Endodermal cell (in vitro differentiated cells): ENCODE measurements around the gene ZNF200. TPM values are rescaled to one million over a fixed set of nuclear protein-coding genes. Genes with fewer than 3 reads are reported as not detected.
A peak's percentile ranks its signal among the peaks of the same experiment; 100 is the strongest.

Experiments used
- DNase-seq: peaks from one replicate; pipeline ENCODE4 v3.0.0-alpha.2; 2017
- H3K27ac ChIP-seq: 2 replicates; pipeline ENCODE4 v1.5.1; 2013; ENCODE audit warnings: mild to moderate bottlenecking, low read depth, low read length, moderate library complexity
- H3K27me3 ChIP-seq: 2 replicates; pipeline ENCODE4 v1.6.1; 2013; ENCODE audit warnings: mild to moderate bottlenecking, low read length, moderate library complexity; ENCODE audit not compliant: insufficient read depth, control insufficient read depth, poor library complexity, severe bottlenecking
- H3K36me3 ChIP-seq: 2 replicates; pipeline ENCODE4 v1.7.0; 2013; ENCODE audit warnings: mild to moderate bottlenecking, low read length, moderate library complexity; ENCODE audit not compliant: control insufficient read depth, insufficient read depth
- H3K4me1 ChIP-seq: one replicate; pipeline ENCODE4 v1.7.0; 2013; ENCODE audit warnings: low read length; ENCODE audit not compliant: control insufficient read depth, insufficient read depth
- H3K4me3 ChIP-seq: 2 replicates; pipeline ENCODE4 v1.5.1; 2013; ENCODE audit warnings: mild to moderate bottlenecking, low read length, moderate library complexity
- H3K9ac ChIP-seq: 2 replicates; pipeline ENCODE4 v1.6.1; 2013; ENCODE audit warnings: mild to moderate bottlenecking, low read length, moderate library complexity; ENCODE audit not compliant: poor library complexity, severe bottlenecking; ENCODE audit errors: extremely low read depth
- H3K9me3 ChIP-seq: 2 replicates; pipeline ENCODE4 v1.6.1; 2013; ENCODE audit warnings: mild to moderate bottlenecking, low read length, moderate library complexity; ENCODE audit not compliant: control insufficient read depth
- H3K27ac Mint-ChIP-seq: 2 replicates; pipeline ENCODE4 v1.8.0; 2020; ENCODE audit warnings: mixed read lengths
- H3K27me3 Mint-ChIP-seq: 2 replicates; pipeline ENCODE4 v1.8.0; 2021; ENCODE audit warnings: mild to moderate bottlenecking, mixed read lengths; ENCODE audit not compliant: insufficient read depth
- H3K36me3 Mint-ChIP-seq: 2 replicates; pipeline ENCODE4 v1.8.0; 2020; ENCODE audit warnings: low read depth, mixed read lengths
- H3K4me1 Mint-ChIP-seq: 2 replicates; pipeline ENCODE4 v1.8.0; 2020; ENCODE audit warnings: mixed read lengths
- H3K4me3 Mint-ChIP-seq: 2 replicates; pipeline ENCODE4 v1.8.0; 2020; ENCODE audit warnings: mild to moderate bottlenecking, moderate library complexity, mixed read lengths
- H3K9me3 Mint-ChIP-seq: 2 replicates; pipeline ENCODE4 v1.8.0; 2020; ENCODE audit warnings: mild to moderate bottlenecking, mixed read lengths
- WGBS, 2 experiments: methylation state at CpG; one replicate each; pipeline versions ENCODE4 v1.1.5 to v1.1.7; 2013; ENCODE audit warnings: missing lambda C conversion rate in 2 of 2, mixed read lengths in 1 of 2; ENCODE audit not compliant: insufficient coverage in 1 of 2, insufficient read length in 1 of 2; 5-methylcytosine and 5-hydroxymethylcytosine counted together
- total RNA-seq, 2 donors: library from RNA; stranded (reverse); fragmentation: NEBNext Ultra II Directional in 1 of 2; extraction: Animal tissue kit (Norgen Biotek cat#: 25700) in 1 of 2; gene quantifications; 2 replicates in 1 of 2; 3 replicates in 1 of 2; pipeline ENCODE4 v1.2.1, GENCODE V29; 2021
- TF ChIP-seq, protein P1 (sequence below): fragments of 200-600 bp; sonication (generic); conservative IDR thresholded peaks from 2 replicates; pipeline ENCODE4 v1.5.0; 2021; ENCODE audit warnings: antibody characterized with exemption, mild to moderate bottlenecking

Gene ZNF200
- total RNA-seq, 2 donors from 2014 or later, result 11.2 TPM

DNA sequence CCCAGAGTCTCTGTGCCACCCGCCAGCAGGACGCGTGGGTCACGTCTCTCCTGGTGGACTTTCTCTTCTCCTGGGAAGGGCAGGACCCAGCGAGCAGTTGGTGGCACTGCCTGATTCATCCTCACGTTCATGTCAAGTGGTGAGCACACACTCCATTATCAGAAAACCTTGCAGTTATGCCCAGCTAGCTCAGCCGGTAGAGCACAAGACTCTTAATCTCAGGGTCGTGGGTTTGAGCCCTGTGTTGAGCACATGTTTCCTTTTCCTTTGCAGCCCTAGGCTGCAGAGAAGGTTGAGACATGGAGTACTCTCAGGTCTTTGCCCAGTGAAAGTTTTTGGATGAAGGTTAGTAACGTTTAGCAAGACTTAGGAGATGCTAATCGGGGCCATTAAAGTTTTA, 39.0 kb downstream of the ZNF200 start:
- Mint-ChIP-seq H3K4me3 (no peak overlapping the region), H3K9me3 (peaks cover 9% of the 10 kb centered on the region), H3K4me1 (peaks cover under 1% of the 10 kb centered on the region), H3K36me3 (no peaks in the 10 kb centered on the region), H3K27me3 (peaks cover 73% of the 10 kb centered on the region), H3K27ac (no peak overlapping the region)
- no peaks in the 10 kb centered on the region for H3K9me3 ChIP-seq
- no peaks in the 10 kb centered on the region for H3K4me1 ChIP-seq
- H3K36me3 ChIP-seq, result no peaks in the 10 kb centered on the region
- DNase-seq, result peak; percentile 53
- H3K27ac ChIP-seq, result no peak overlapping the region
- TF ChIP-seq, protein P1, sequence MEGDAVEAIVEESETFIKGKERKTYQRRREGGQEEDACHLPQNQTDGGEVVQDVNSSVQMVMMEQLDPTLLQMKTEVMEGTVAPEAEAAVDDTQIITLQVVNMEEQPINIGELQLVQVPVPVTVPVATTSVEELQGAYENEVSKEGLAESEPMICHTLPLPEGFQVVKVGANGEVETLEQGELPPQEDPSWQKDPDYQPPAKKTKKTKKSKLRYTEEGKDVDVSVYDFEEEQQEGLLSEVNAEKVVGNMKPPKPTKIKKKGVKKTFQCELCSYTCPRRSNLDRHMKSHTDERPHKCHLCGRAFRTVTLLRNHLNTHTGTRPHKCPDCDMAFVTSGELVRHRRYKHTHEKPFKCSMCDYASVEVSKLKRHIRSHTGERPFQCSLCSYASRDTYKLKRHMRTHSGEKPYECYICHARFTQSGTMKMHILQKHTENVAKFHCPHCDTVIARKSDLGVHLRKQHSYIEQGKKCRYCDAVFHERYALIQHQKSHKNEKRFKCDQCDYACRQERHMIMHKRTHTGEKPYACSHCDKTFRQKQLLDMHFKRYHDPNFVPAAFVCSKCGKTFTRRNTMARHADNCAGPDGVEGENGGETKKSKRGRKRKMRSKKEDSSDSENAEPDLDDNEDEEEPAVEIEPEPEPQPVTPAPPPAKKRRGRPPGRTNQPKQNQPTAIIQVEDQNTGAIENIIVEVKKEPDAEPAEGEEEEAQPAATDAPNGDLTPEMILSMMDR, result no peak
- no peak overlapping the region for H3K4me3 ChIP-seq
- peaks cover 53% of the 10 kb centered on the region for H3K27me3 ChIP-seq
- 53 to 62% methylated on average over 7 to 9 of the region's 10 CpGs for WGBS, 2 experiments
- no peak overlapping the region for H3K9ac ChIP-seq

- Histone ChIP-seq H3K4me1 (no peaks in the 10 kb centered on the region), H3K9ac (no peak overlapping the region), H3K27me3 (peaks cover 54% of the 10 kb centered on the region), H3K4me3 (no peak overlapping the region), H3K36me3 (no peaks in the 10 kb centered on the region), H3K9me3 (no peaks in the 10 kb centered on the region), H3K27ac (no peak overlapping the region)
- H3K4me3 Mint-ChIP-seq, result no peak overlapping the region
- H3K9me3 Mint-ChIP-seq, result peaks cover 9% of the 10 kb centered on the region
- peaks cover 74% of the 10 kb centered on the region for H3K27me3 Mint-ChIP-seq
- 89% methylated on average over 14 to 20 of the region's 20 CpGs for WGBS, 2 experiments
- H3K27ac Mint-ChIP-seq, result no peak overlapping the region
- TF ChIP-seq, protein P1, result no peak
- H3K4me1 Mint-ChIP-seq, result peaks cover 5% of the 10 kb centered on the region
- no peaks in the 10 kb centered on the region for H3K36me3 Mint-ChIP-seq
- DNase-seq, result no peak
These were observed 40.2 kb downstream of the ZNF200 start for GRCh38 chr16:3194792-3195191.

- Mint-ChIP-seq H3K9me3 (peaks cover 9% of the 10 kb centered on the region), H3K27me3 (peaks cover 72% of the 10 kb centered on the region), H3K4me1 (peaks cover 7% of the 10 kb centered on the region), H3K4me3 (no peak overlapping the region), H3K36me3 (no peaks in the 10 kb centered on the region), H3K27ac (no peak overlapping the region)
- TF ChIP-seq, protein P1, result no peak
- H3K4me1 ChIP-seq, result no peaks in the 10 kb centered on the region
- no peaks in the 10 kb centered on the region for H3K9me3 ChIP-seq
- H3K4me3 ChIP-seq, result no peak overlapping the region
- no peak overlapping the region for H3K27ac ChIP-seq
- DNase-seq, result no peak
- no peaks in the 10 kb centered on the region for H3K36me3 ChIP-seq
- 89 to 90% methylated on average over 47 to 49 of the region's 49 CpGs for WGBS, 2 experiments
- H3K27me3 ChIP-seq, result peaks cover 51% of the 10 kb centered on the region
- no peak overlapping the region for H3K9ac ChIP-seq
These were observed 41.4 kb downstream of the ZNF200 start for GRCh38 chr16:3193221-3194212.
